HepG2 (cell line): ENCODE data around the gene TJAP1.

Source experiments
- CEBPG ChIP-seq: IDR thresholded peaks from 2 replicates; pipeline ENCODE4 v1.6.1; 2016
- NR2C2 ChIP-seq: sonication (generic); formaldehyde crosslinking; IDR thresholded peaks from 2 replicates; pipeline ENCODE4 v1.4.0; 2020; ENCODE audit warnings: missing genetic modification reagents, mild to moderate bottlenecking, moderate library complexity, borderline replicate concordance
- REPIN1 ChIP-seq: sonication (generic); formaldehyde crosslinking; IDR thresholded peaks from 2 replicates; pipeline ENCODE4 v1.8.0; 2022; ENCODE audit warnings: missing genetic modification reagents, low read depth, mild to moderate bottlenecking, borderline replicate concordance
- SIN3A ChIP-seq: IDR thresholded peaks from 2 replicates; pipeline ENCODE4 v1.6.1; 2011; ENCODE audit warnings: low read depth, mild to moderate bottlenecking, control low read depth, low read length, borderline replicate concordance
- TCF7L2 ChIP-seq: IDR thresholded peaks from 2 replicates; pipeline ENCODE4 v1.6.1; 2011; ENCODE audit warnings: mild to moderate bottlenecking, low read depth, low read length, moderate library complexity
- ZFP91 ChIP-seq: sonication (generic); formaldehyde crosslinking; IDR thresholded peaks from 2 replicates; pipeline ENCODE4 v1.9.0; 2022; ENCODE audit warnings: missing genetic modification reagents, mild to moderate bottlenecking, borderline replicate concordance
- ZNF746 ChIP-seq: sonication (generic); formaldehyde crosslinking; IDR thresholded peaks from 2 replicates; pipeline ENCODE4 v1.8.0; 2022; ENCODE audit warnings: mild to moderate bottlenecking, missing genetic modification reagents

GRCh38 chr6:43442935-43443334 is 34.4 kb upstream of the TJAP1 start:
- no peak for TF ChIP-seq SIN3A
- TF ChIP-seq ZNF746 (CRISPR knock-in tag) = no peak
- TF ChIP-seq TCF7L2 = no peak
- TF ChIP-seq CEBPG = no peak
- no peak for TF ChIP-seq ZFP91 (CRISPR knock-in tag)
- TF ChIP-seq NR2C2 (CRISPR knock-in tag) = no peak
- no peak for TF ChIP-seq REPIN1 (CRISPR knock-in tag)
